ENCODE data around the gene PHACTR4. TPM values are rescaled to one million over a fixed set of nuclear protein-coding genes. Genes with fewer than 3 reads are reported as not detected.

The PHACTR4 gene
- total RNA-seq, 2 donors from 2014 or later: 14.5 to 32.6 TPM

GRCh38 chr1:28451011-28451410 is 81.5 kb downstream of the PHACTR4 start:
- no peak for ATAC-seq
- Histone ChIP-seq H3K27me3 (no peaks in the 10 kb centered on the region), H3K4me3 (no peak overlapping the region), H3K27ac (no peak overlapping the region), H3K9me3 (no peaks in the 10 kb centered on the region), H3K36me3 (replicated peaks in 1 of 2; ENCODE audit: insufficient read depth in 1 of 2, low read depth in 2 of 2) (no peaks in the 10 kb centered on the region), H3K4me1 (no peaks in the 10 kb centered on the region)
- DNase-seq: no peak
- TF ChIP-seq CTCF (IDR thresholded peaks at IDR 0.05) (no peak), POLR2A (IDR thresholded peaks at IDR 0.05) (no peak)
- intact Hi-C loops (cut with DNase I): no loop called here
- WGBS, 2 donors: 95 to 96% methylated on average over 5 of the region's 5 CpGs

GRCh38 chr1:28456078-28456477 is 86.5 kb downstream of the PHACTR4 start:
- H3K27me3 ChIP-seq: no peaks in the 10 kb centered on the region
- ATAC-seq: no peak
- H3K9me3 ChIP-seq: no peaks in the 10 kb centered on the region
- no peak overlapping the region for H3K4me3 ChIP-seq
- WGBS, 2 donors: 52 to 78% methylated on average over 5 of the region's 5 CpGs
- intact Hi-C loops (cut with DNase I): no loop called here
- H3K36me3 ChIP-seq (replicated peaks in 1 of 2; ENCODE audit: insufficient read depth in 1 of 2, low read depth in 2 of 2): no peaks in the 10 kb centered on the region
- TF ChIP-seq CTCF (IDR thresholded peaks at IDR 0.05) (no peak), POLR2A (IDR thresholded peaks at IDR 0.05) (no peak)
- no peaks in the 10 kb centered on the region for H3K4me1 ChIP-seq
- no peak overlapping the region for H3K27ac ChIP-seq
- DNase-seq: no peak

GRCh38 chr1:28457678-28458077 is 88.1 kb downstream of the PHACTR4 start:
- Histone ChIP-seq H3K9me3 (no peaks in the 10 kb centered on the region), H3K4me3 (no peak overlapping the region), H3K27me3 (no peaks in the 10 kb centered on the region), H3K4me1 (no peaks in the 10 kb centered on the region), H3K27ac (no peak overlapping the region), H3K36me3 (replicated peaks in 1 of 2; ENCODE audit: insufficient read depth in 1 of 2, low read depth in 2 of 2) (no peaks in the 10 kb centered on the region)
- ATAC-seq (no peak), DNase-seq (no peak)
- no peak for TF ChIP-seq POLR2A (IDR thresholded peaks at IDR 0.05)
- TF ChIP-seq CTCF (IDR thresholded peaks at IDR 0.05): no peak
- WGBS, 2 donors: 86 to 90% methylated on average over 1 of the region's 1 CpG
- intact Hi-C loops (cut with DNase I): no loop called here

- Histone ChIP-seq H3K4me1 (no peaks in the 10 kb centered on the region), H3K36me3 (replicated peaks in 1 of 2; ENCODE audit: insufficient read depth in 1 of 2, low read depth in 2 of 2) (no peaks in the 10 kb centered on the region), H3K4me3 (no peak overlapping the region), H3K27me3 (no peaks in the 10 kb centered on the region), H3K27ac (no peak overlapping the region), H3K9me3 (no peaks in the 10 kb centered on the region)
- intact Hi-C loops (cut with DNase I): no loop called here
- DNase-seq (no peak), ATAC-seq (no peak)
- TF ChIP-seq POLR2A (IDR thresholded peaks at IDR 0.05): no peak
- TF ChIP-seq CTCF (IDR thresholded peaks at IDR 0.05): no peak
- 81 to 94% methylated on average over 7 of the region's 7 CpGs for WGBS, 2 donors
Measured at GRCh38 chr1:28458237-28459228, 89.0 kb downstream of the PHACTR4 start.
